Smooth muscle cell of trachea (primary cell): ENCODE results near the gene TACR2. TPM values are rescaled to one million over a fixed set of nuclear protein-coding genes. Genes with fewer than 3 reads are reported as not detected.

Experiments
- total RNA-seq: library from RNA; depleted of rRNA; stranded (reverse); fragments of >200 nt; gene quantifications from 2 replicates; pipeline ENCODE4 v1.2.1, GENCODE V29; 2014

TACR2 gene
- not detected in 2 replicates for total RNA-seq

DNA sequence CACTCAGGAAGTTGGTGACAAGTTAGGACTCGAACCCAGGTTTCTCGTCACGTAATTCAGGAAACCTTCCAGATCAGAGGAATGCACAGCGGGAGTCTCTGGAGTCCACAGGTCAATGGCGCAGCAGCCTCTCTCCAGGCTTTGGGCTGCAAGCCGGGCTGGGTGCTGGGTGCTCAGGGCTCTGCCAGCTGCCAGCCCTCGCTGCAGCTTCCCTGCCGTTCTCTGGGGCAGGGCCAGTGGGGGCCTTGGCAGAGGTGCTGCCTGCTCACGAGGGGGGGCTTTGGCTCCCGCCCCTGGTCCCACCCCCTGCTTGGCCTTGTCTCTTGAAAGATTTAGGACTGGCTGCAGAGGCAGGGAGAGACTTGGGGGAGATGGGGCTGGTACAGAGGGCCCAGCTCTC, at the start of gene TACR2:
TSS of gene TACR2 (minus strand) at position 224 of the 400 bp plus-strand sequence. CDS start 595 bp downstream, outside the sequence.

DNA sequence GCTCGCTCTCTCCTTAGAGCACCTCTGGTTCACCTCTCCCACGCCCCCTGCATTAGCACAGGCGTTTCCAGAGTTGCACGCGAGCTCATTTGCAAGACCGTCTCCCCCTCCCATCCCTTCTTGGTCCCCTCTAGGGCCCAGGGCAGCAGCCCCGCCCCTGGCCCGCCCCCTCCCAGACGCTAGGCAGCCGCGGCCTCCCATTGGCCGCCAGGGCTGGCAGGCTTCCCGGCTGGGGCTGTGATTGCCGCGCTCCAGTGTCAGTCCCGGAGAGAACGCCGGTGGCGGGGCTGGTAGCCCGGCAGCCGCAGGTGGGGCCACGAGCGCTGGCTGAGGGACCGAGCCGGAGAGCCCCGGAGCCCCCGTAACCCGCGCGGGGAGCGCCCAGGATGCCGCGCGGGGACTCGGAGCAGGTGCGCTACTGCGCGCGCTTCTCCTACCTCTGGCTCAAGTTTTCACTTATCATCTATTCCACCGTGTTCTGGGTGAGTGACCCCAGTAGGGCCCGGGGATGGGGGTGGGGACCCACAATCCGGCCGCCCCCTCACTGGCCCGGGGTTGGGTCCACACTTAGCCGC, 34.6 kb upstream of the TACR2 start, which contains the start of gene TSPAN15:
TSS of gene TSPAN15 (plus strand) at position 257 of the 575 bp plus-strand sequence. CDS start at position 387, 130 bp downstream.

Other genes with a start within 250 kb of the TACR2 start
- gene SUPV3L1, start 236.7 kb downstream of the TACR2 start, total RNA-seq: 29.2 and 29.8 TPM in 2 replicates
- under 0.01 and 0.50 TPM in 2 replicates for gene HKDC1, start 196.6 kb downstream of the TACR2 start, total RNA-seq
- 128 and 135 TPM in 2 replicates for gene HK1, start 138.4 kb downstream of the TACR2 start, total RNA-seq
- gene TSPAN15, start 34.5 kb upstream of the TACR2 start, total RNA-seq: 0.44 TPM in 1 of 2 replicates, not detected in the other
- not detected in 2 replicates for gene NEUROG3, start 156.5 kb upstream of the TACR2 start, total RNA-seq
- gene FAM241B, start 213.3 kb upstream of the TACR2 start, total RNA-seq: 0.29 TPM in 1 of 2 replicates, not detected in the other